Stimulated activated memory B cell treated with anti-CD40 and anti-IgM and Interleukin-4, amounts not matched to agents 10 μg/mL and 1 μg/mL and 100 μg/mL, for 72 hours (primary cell): ENCODE results near the gene LAMA4.

ENCODE experiments used
- ATAC-seq: fragments of 150-1000 bp; cut with Tn5 transposase; 2 replicates; pipeline ENCODE4 v1.10.0; 2021
- H3K27ac Mint-ChIP-seq: one replicate; pipeline ENCODE4 v1.8.0; 2022; ENCODE audit warnings: mild to moderate bottlenecking, mixed read lengths
- H3K27me3 Mint-ChIP-seq: one replicate; pipeline ENCODE4 v1.8.0; 2022; ENCODE audit warnings: mixed read lengths
- H3K36me3 Mint-ChIP-seq: one replicate; pipeline ENCODE4 v1.8.0; 2022; ENCODE audit warnings: mixed read lengths
- H3K4me1 Mint-ChIP-seq: one replicate; pipeline ENCODE4 v1.8.0; 2022; ENCODE audit warnings: mixed read lengths
- H3K4me3 Mint-ChIP-seq: one replicate; pipeline ENCODE4 v1.8.0; 2022; ENCODE audit warnings: mild to moderate bottlenecking, moderate library complexity, mixed read lengths
- H3K9me3 Mint-ChIP-seq: one replicate; pipeline ENCODE4 v1.8.0; 2022; ENCODE audit warnings: mixed read lengths

Gene LAMA4

GRCh38 chr6:112286010-112286409 lies 31.6 kb upstream of the LAMA4 start:
- no peaks in the 10 kb centered on the region for H3K9me3 Mint-ChIP-seq
- H3K4me1 Mint-ChIP-seq = no peaks in the 10 kb centered on the region
- H3K27me3 Mint-ChIP-seq = peaks cover 13% of the 10 kb centered on the region
- H3K4me3 Mint-ChIP-seq = no peak overlapping the region
- ATAC-seq = no peak
- H3K27ac Mint-ChIP-seq = no peak overlapping the region
- no peaks in the 10 kb centered on the region for H3K36me3 Mint-ChIP-seq

GRCh38 chr6:112284603-112285002 lies 30.2 kb upstream of the LAMA4 start:
- Mint-ChIP-seq H3K4me1 (no peaks in the 10 kb centered on the region), H3K36me3 (no peaks in the 10 kb centered on the region), H3K9me3 (no peaks in the 10 kb centered on the region), H3K4me3 (no peak overlapping the region), H3K27ac (no peak overlapping the region), H3K27me3 (peaks cover 13% of the 10 kb centered on the region)
- no peak for ATAC-seq

GRCh38 chr6:112283621-112284020 lies 29.3 kb upstream of the LAMA4 start:
- H3K36me3 Mint-ChIP-seq = no peaks in the 10 kb centered on the region
- no peaks in the 10 kb centered on the region for H3K4me1 Mint-ChIP-seq
- H3K9me3 Mint-ChIP-seq = no peaks in the 10 kb centered on the region
- no peak overlapping the region for H3K27ac Mint-ChIP-seq
- ATAC-seq = no peak
- H3K27me3 Mint-ChIP-seq = peaks cover 13% of the 10 kb centered on the region
- no peak overlapping the region for H3K4me3 Mint-ChIP-seq

- no peak overlapping the region for H3K27ac Mint-ChIP-seq
These were observed 27.7 kb upstream of the LAMA4 start for GRCh38 chr6:112281821-112282615.

GRCh38 chr6:112279031-112279935 lies 24.9 kb upstream of the LAMA4 start:
- Mint-ChIP-seq H3K4me3 (no peak overlapping the region), H3K27ac (no peak overlapping the region), H3K27me3 (peaks cover 13% of the 10 kb centered on the region), H3K4me1 (no peaks in the 10 kb centered on the region), H3K36me3 (no peaks in the 10 kb centered on the region), H3K9me3 (no peaks in the 10 kb centered on the region)
- ATAC-seq = no peak

More at GRCh38 chr6:112281821-112282615, 27.7 kb upstream of the LAMA4 start:
- H3K27me3 Mint-ChIP-seq = peaks cover 13% of the 10 kb centered on the region
- no peak overlapping the region for H3K4me3 Mint-ChIP-seq
- H3K9me3 Mint-ChIP-seq = no peaks in the 10 kb centered on the region
- H3K4me1 Mint-ChIP-seq = no peaks in the 10 kb centered on the region
- no peaks in the 10 kb centered on the region for H3K36me3 Mint-ChIP-seq
- ATAC-seq = no peak

GRCh38 chr6:112275365-112275764 lies 21.0 kb upstream of the LAMA4 start:
- Mint-ChIP-seq H3K4me3 (no peak overlapping the region), H3K27me3 (peaks cover 9% of the 10 kb centered on the region), H3K36me3 (no peaks in the 10 kb centered on the region), H3K4me1 (no peaks in the 10 kb centered on the region), H3K27ac (no peak overlapping the region), H3K9me3 (no peaks in the 10 kb centered on the region)
- ATAC-seq = no peak

- no peaks in the 10 kb centered on the region for H3K36me3 Mint-ChIP-seq
- no peak overlapping the region for H3K27ac Mint-ChIP-seq
- H3K9me3 Mint-ChIP-seq = no peaks in the 10 kb centered on the region
- no peaks in the 10 kb centered on the region for H3K4me1 Mint-ChIP-seq
- H3K4me3 Mint-ChIP-seq = no peak overlapping the region
- H3K27me3 Mint-ChIP-seq = peaks cover 9% of the 10 kb centered on the region
- no peak for ATAC-seq
These were observed 20.4 kb upstream of the LAMA4 start for GRCh38 chr6:112274774-112275173.

- Mint-ChIP-seq H3K27me3 (peaks cover 9% of the 10 kb centered on the region), H3K36me3 (no peaks in the 10 kb centered on the region), H3K9me3 (no peaks in the 10 kb centered on the region), H3K4me1 (no peaks in the 10 kb centered on the region), H3K4me3 (no peak overlapping the region), H3K27ac (no peak overlapping the region)
- ATAC-seq = no peak
These were observed 18.4 kb upstream of the LAMA4 start for GRCh38 chr6:112272799-112273198.

- H3K27ac Mint-ChIP-seq = no peak overlapping the region
- no peaks in the 10 kb centered on the region for H3K36me3 Mint-ChIP-seq
- no peak for ATAC-seq
- peaks cover 9% of the 10 kb centered on the region for H3K27me3 Mint-ChIP-seq
- no peak overlapping the region for H3K4me3 Mint-ChIP-seq
- no peaks in the 10 kb centered on the region for H3K9me3 Mint-ChIP-seq
- H3K4me1 Mint-ChIP-seq = no peaks in the 10 kb centered on the region
These were observed 16.4 kb upstream of the LAMA4 start for GRCh38 chr6:112270756-112271155.

GRCh38 chr6:112269979-112270566 lies 15.7 kb upstream of the LAMA4 start:
- Mint-ChIP-seq H3K4me3 (no peak overlapping the region), H3K9me3 (no peaks in the 10 kb centered on the region), H3K27me3 (peaks cover 9% of the 10 kb centered on the region), H3K4me1 (no peaks in the 10 kb centered on the region), H3K36me3 (no peaks in the 10 kb centered on the region), H3K27ac (no peak overlapping the region)
- ATAC-seq = no peak

- Mint-ChIP-seq H3K9me3 (no peaks in the 10 kb centered on the region), H3K4me1 (no peaks in the 10 kb centered on the region), H3K4me3 (no peak overlapping the region), H3K27ac (no peak overlapping the region), H3K27me3 (peaks cover 9% of the 10 kb centered on the region), H3K36me3 (no peaks in the 10 kb centered on the region)
- ATAC-seq = no peak
These were observed 14.7 kb upstream of the LAMA4 start for GRCh38 chr6:112269114-112269513.

- no peaks in the 10 kb centered on the region for H3K4me1 Mint-ChIP-seq
- no peaks in the 10 kb centered on the region for H3K36me3 Mint-ChIP-seq
- no peak for ATAC-seq
- peaks cover 5% of the 10 kb centered on the region for H3K27me3 Mint-ChIP-seq
- H3K27ac Mint-ChIP-seq = no peak overlapping the region
- H3K4me3 Mint-ChIP-seq = no peak overlapping the region
- H3K9me3 Mint-ChIP-seq = no peaks in the 10 kb centered on the region
These were observed 14.3 kb upstream of the LAMA4 start for GRCh38 chr6:112268654-112269053.

GRCh38 chr6:112268019-112268418 lies 13.7 kb upstream of the LAMA4 start:
- Mint-ChIP-seq H3K4me3 (no peak overlapping the region), H3K27me3 (no peaks in the 10 kb centered on the region), H3K4me1 (no peaks in the 10 kb centered on the region), H3K27ac (no peak overlapping the region), H3K36me3 (no peaks in the 10 kb centered on the region), H3K9me3 (no peaks in the 10 kb centered on the region)
- ATAC-seq = no peak

- H3K4me3 Mint-ChIP-seq = no peak overlapping the region
- no peak for ATAC-seq
- H3K27ac Mint-ChIP-seq = no peak overlapping the region
- H3K27me3 Mint-ChIP-seq = no peaks in the 10 kb centered on the region
- H3K9me3 Mint-ChIP-seq = no peaks in the 10 kb centered on the region
- no peaks in the 10 kb centered on the region for H3K4me1 Mint-ChIP-seq
- H3K36me3 Mint-ChIP-seq = no peaks in the 10 kb centered on the region
These were observed 12.0 kb upstream of the LAMA4 start for GRCh38 chr6:112266331-112266730.

GRCh38 chr6:112259337-112259675 lies 4.9 kb upstream of the LAMA4 start:
- Mint-ChIP-seq H3K4me3 (no peak overlapping the region), H3K36me3 (no peaks in the 10 kb centered on the region), H3K4me1 (peaks cover 5% of the 10 kb centered on the region), H3K27ac (no peak overlapping the region), H3K27me3 (peaks cover 24% of the 10 kb centered on the region), H3K9me3 (no peaks in the 10 kb centered on the region)
- ATAC-seq = no peak
